Lower leg skin (tissue), 3 donors: ENCODE data around the gene KRT7.

ENCODE experiments used
- CTCF ChIP-seq, 3 donors: fragments of 450-650 bp; IDR thresholded peaks; one replicate each; pipeline ENCODE4 v1.5.1; 2016; ENCODE audit warnings: antibody characterized with exemption in 3 of 3, mild to moderate bottlenecking in 3 of 3, moderate library complexity in 2 of 3
- POLR2A ChIP-seq, 2 donors: fragments of 450-650 bp; IDR thresholded peaks; one replicate each; pipeline ENCODE4 v1.6.1; 2016 to 2017; ENCODE audit warnings: antibody characterized with exemption in 2 of 2, mild to moderate bottlenecking in 1 of 2, moderate library complexity in 1 of 2

- no peak for TF ChIP-seq CTCF (IDR thresholded peaks at IDR 0.05)
- TF ChIP-seq POLR2A (IDR thresholded peaks at IDR 0.05), result no peak
Observed at GRCh38 chr12:52255926-52256583, 23.0 kb downstream of the KRT7 start.
